ENCODE data around the gene CDK5R1.
A peak's percentile ranks its signal among the peaks of the same experiment; 100 is the strongest.

Gene CDK5R1

DNA sequence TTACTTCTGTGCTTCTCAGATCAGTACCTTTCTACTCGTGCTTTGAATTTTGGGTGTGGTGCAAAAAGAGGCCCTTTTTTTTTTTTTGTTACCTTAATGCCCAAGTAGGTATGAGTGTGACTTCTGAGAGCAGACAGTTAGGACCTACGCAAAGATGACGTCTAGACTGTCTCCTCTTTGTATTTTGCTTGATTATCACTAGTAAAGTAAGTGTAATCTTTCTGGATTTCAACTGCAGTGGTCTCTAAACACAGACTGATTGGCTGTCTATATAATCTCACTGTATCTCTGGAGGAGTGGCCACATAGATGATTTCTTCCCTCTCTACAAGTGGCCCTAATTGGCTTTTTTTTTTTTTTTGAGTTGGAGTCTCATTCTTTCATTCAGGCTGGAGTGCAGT lies 11.5 kb upstream of the CDK5R1 start:
- DNase-seq = no peak

DNA sequence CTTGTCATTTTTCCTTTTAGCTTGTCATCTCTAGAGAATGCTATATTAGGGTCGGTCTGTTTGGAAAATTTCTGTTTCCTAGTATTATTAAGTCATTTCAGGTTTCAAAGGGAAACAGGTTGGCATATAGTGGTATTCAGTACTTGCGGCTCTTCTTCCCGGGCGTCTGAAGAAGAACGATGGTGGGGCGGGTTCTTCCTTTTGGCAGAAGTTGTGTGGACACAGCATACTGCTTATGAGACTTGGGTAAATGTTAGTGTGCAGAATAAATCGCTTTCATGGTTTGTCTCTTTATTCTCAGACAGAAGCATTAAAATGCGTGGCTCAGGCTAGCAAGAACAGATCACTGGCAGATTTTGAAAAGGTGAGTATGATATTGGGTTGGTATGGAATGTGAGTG lies 9.6 kb upstream of the CDK5R1 start:
- no peak for DNase-seq

DNA sequence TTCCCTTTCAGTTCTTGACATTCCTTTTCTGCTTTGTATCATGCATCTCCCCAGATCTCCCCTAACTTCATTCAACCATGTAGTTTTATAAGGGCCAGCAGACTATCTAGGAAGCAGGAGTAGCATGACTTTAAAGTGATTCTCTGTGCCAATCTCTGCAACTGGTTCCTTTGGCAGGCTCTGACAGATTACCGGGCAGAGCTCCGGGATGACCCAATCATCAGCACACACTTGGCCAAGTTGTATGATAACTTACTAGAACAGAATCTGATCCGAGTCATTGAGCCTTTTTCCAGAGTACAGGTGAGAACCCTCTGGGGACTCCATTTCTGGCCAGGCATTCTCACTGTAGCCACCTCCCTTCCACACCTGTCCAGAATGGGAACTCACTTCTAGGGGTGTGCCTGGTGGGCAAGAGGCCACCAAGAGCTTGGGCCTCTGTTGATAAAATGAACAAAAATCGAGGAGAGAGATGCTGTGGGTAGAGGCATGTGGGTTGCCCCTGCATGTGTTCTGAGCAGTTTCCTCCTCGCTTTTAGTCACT lies 7.6 kb upstream of the CDK5R1 start:
- no peak for DNase-seq

DNA sequence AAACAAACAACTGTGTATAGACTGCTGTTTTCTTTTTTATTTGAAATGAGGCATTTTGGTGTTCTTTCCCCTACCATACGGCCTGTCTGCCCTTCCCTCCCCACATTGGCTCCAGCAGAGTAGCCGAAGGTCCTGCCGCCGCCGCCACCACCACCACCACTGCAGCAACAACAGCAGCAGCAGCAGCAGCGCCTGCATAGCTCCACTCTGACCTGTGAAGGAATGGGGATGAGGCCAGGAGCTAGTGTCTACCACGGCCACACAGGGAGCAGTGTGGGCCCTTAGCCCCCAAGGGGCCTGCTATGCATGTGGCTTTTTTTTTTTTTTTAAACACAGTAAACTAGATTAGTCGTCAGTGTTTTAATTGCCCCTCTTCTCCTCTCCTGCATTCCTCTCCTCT lies 5.6 kb upstream of the CDK5R1 start:
- DNase-seq = no peak

DNA sequence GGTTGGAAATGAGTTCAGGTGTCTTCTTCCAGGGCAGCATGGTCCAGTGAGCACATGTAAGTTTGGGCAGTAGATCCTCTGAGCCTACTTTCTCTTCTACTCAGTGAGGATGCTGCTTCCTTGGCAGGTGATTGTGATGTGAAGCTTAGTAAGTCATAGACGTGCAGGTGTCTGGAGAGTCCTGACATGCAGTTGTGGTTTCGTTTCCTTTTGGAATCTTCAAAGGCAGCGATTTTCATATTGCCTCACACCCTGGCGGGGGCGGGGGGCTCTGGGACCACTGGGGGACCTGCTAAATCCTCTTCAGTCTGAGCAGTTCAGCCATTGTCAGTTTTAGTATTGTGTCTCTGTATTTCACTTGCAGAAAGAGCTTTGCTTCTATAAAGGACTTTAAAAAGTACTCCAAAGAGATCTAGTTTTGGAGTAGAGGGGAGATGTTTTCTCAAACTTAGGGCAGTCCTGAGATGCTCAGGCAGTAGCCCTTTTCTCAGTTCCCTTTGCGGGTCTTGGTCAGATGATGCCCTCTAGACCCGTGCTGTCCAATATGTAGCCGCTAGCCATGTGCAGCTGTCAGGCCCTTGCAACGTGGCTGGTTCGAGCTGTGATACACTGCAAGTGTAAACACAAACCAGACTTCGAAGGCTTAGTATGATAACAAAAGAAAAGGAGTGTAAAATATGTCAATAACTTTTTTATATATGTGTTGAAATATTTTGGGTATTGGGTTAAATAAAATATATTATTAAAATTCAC lies 4.0 kb upstream of the CDK5R1 start:
- DNase-seq = no peak

DNA sequence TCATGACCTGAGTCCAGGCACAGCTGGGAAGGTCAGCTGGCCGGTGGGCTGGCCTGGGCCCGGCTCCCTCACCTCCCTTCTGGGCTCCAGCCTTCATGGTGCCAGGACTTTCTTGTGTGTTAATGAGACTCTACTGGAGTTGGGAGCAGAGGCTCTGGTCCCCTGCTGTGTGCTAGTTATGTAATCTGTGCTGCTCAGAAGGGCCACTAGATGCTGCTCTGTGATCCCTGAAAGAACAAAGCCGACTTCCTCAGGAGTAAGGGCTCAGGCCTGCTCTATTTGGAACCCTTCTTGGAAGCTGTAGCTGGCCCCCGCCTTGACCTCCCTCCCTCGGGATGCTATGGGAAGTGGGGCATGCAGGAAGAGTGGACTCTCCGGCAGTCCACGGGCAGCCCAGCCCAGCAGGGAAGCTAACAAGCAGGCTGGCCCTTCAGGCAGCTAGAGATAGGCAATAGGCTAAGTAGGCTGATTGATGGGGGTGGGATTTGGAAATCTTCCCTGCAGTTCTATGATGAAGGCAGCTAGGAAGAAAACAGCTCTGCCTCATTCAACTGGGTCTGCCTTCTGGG lies 3.3 kb upstream of the CDK5R1 start:
- peak; percentile 57 for DNase-seq

DNA sequence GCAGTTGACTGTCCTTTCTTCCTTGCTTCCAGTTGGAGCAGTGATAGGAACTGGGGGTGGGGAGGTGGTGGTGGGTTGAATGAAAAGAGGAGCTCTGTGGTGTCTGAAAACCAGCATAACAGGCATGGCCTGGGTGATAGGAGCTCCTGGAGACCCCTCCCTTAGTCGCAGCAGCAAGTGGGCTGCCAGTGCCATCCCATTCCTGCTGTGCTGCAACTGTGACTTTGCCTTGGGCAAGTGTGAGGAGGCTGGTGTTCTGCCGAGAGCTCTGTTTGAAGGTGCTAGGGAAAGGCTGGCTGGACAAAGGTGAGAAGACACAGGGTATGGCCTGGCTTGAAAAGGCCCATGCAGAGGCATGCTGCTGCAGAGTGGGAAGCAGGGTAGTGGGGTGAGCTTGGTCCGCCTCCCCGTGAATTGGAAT lies 2.7 kb upstream of the CDK5R1 start:
- no peak for DNase-seq

DNA sequence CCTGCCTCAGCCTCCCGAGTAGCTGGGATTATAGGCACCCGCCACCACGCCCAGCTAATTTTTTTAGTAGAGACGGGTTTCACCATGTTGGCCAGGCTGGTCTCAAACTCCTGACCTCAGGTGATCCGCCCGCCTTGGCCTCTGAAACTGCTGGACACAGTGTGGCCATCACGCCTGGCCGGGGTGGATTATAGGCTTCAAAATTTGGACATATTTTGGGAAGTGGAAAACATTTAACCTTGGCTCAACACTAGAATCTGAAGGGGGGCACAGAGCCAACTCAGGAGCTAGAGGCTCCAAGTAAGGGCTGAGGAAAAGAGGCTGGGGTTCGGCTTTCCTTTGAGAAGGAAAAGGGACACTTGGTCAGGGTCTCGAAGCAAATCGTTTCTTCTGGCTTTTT lies 2.2 kb upstream of the CDK5R1 start:
- DNase-seq = no peak

DNA sequence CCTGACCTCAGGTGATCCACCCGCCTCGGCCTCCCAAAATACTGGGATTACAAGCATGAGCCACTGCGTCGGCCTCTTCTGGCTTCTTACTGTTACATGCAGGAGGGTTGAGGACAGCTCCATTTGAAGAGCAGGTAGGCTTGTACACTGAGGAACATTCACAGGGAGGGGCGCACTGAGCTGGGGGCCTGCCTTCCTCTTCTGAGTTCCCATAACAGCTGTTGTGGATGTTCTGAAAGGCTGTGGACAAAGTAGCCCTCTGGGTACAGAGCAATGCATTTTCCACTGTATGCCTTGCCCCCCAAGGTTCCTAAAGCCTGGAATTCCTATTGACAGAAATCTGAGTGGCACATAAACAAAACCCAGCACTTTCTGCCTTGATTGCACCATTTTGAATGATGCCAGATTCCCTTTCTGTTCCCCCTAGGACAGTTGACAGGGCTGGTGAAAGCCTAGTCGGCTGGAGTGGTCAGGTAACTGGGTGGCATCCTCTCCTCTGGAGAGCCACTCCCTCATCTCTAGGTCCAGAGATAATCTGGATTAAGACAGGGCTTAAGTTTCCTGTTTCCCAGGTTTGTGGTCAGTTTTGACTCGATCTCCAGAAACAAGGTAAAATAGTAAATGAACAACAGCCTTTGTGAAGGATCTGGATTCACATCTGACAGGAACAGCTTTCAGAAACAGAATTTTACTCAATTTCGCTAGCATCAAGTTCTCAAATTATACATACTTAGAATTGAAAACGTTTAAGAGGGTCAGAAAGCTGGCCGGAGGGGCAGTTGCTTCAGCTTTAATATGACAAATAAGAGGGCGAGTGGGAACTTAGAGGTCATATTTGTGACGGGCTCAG lies 1.3 kb upstream of the CDK5R1 start:
- DNase-seq = peak; percentile 14

DNA sequence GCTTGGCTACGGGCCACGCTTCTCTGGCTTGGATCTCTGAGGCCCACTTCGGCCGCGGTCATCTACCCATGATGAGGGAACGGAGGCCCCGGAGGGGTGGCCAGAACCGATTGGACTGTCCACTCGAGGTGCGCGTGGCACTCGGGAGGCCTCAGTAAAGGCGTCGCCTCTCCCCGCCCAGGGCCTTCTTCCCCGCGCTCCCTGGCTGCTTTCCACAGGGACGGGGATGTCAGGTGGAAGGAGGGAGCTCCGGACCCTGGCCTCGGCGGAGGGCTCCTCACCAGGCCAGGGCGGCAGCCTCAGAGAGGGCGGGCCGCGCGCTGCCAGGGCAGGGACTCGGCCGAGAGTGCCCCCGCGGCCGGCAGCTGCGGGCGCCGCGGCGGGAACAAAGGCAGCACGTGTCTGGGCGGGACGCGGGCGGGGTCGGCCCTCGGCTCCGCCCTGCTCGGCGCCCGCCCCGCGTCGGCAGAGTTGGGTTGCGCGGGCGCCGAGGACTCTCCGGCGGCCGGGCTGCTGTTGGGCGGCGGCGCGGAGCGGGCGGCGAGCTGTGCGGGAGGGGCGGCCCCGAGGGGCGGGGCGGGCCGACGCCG lies 587 bp upstream of the CDK5R1 start:
- DNase-seq = peak; percentile 74

DNA sequence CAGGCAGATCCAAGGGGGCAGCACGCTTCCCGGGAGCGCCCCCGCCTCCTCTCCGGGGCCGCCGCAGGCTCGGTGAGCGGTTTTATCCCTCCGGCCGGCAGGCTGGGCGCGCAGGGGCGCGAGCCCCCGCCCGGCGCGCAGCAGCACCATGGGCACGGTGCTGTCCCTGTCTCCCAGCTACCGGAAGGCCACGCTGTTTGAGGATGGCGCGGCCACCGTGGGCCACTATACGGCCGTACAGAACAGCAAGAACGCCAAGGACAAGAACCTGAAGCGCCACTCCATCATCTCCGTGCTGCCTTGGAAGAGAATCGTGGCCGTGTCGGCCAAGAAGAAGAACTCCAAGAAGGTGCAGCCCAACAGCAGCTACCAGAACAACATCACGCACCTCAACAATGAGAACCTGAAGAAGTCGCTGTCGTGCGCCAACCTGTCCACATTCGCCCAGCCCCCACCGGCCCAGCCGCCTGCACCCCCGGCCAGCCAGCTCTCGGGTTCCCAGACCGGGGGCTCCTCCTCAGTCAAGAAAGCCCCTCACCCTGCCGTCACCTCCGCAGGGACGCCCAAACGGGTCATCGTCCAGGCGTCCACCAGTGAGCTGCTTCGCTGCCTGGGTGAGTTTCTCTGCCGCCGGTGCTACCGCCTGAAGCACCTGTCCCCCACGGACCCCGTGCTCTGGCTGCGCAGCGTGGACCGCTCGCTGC lies 832 bp downstream of the CDK5R1 start:
- no peak for DNase-seq

DNA sequence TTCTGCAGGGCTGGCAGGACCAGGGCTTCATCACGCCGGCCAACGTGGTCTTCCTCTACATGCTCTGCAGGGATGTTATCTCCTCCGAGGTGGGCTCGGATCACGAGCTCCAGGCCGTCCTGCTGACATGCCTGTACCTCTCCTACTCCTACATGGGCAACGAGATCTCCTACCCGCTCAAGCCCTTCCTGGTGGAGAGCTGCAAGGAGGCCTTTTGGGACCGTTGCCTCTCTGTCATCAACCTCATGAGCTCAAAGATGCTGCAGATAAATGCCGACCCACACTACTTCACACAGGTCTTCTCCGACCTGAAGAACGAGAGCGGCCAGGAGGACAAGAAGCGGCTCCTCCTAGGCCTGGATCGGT lies 1.4 kb downstream of the CDK5R1 start:
- no peak for DNase-seq

DNA sequence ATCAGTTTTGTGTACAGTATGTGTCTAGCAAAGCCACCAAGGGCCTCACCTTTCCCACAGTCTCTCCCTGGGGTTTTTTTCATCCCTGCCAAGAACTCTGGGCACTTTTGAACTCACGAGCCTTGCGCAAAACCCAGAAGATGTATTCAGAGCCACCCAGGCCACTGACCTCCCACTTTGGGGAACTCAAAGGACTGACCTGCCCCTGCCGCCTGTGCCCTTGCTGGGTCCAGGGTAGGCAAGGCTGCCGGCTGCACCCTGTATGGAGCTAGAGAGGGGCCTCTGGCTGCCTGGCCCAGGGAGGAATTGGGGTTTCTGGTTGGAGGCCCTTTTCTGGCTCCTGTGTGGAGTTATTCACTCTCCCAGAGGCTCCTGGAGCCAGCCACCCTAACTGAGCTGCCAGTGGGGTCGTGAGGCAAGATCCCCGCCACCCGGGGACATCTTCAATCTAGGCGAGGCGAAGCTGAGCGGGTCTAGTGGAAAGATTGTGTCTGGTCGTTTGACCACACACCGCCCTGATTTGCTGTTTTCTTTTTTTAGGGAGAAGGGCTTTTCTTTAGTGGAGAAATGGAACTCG lies 1.9 kb downstream of the CDK5R1 start:
- no peak for DNase-seq

DNA sequence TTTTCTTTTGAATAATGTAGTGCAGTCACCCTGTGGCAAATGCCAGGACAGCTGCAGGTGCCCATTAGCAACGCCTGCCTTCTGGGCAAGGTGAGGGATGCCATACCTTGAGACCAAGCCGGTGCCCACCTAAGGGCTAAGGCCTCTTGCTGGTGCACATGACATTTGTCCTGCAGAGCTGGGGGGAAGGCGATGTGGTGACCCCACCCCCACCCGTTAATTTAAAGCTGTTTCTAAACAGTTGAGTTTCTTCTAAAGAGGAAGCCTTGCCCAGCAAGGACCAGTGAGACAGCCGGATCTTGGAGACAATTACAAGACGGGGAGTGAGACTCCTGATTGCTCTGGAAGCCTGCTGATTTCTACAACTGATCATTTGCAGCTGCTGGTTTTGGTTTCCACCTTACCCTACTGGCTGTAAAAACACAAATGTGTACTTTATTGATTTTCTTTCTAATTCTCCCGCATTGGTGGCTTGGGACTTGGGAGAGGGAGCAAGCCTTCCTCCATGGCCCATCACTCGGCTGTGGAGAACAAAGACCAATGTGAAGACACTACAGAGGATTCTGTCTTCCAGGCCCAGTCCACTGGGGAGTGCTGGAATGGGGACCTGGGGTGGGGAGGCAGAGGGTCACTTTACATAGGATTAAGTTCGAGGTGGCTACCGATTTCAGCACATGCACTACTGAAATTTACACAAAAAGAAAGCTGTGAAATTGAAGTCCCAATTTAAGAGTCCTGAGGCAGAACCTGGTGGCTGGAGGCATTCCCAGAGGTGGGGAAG lies 2.7 kb downstream of the CDK5R1 start:
- no peak for DNase-seq

DNA sequence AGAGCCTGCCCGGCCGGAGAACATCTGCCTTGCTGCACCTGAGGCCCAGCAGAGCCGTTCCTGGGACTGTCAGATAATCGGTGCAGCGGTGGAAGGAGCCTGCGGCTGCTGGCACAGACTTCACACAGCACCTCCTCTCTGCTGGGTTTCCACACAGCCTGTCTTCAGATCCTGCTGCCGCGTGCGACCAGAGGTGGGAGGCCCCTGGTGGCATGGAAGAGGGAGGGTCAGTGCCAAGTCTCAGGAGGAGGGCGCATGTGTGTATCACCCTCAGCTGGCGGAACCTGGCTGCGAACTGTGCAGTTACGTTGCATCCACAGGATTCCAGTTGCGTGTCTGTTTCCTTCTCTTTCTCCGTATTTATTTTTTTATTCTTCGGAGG lies 3.3 kb downstream of the CDK5R1 start:
- DNase-seq = no peak

DNA sequence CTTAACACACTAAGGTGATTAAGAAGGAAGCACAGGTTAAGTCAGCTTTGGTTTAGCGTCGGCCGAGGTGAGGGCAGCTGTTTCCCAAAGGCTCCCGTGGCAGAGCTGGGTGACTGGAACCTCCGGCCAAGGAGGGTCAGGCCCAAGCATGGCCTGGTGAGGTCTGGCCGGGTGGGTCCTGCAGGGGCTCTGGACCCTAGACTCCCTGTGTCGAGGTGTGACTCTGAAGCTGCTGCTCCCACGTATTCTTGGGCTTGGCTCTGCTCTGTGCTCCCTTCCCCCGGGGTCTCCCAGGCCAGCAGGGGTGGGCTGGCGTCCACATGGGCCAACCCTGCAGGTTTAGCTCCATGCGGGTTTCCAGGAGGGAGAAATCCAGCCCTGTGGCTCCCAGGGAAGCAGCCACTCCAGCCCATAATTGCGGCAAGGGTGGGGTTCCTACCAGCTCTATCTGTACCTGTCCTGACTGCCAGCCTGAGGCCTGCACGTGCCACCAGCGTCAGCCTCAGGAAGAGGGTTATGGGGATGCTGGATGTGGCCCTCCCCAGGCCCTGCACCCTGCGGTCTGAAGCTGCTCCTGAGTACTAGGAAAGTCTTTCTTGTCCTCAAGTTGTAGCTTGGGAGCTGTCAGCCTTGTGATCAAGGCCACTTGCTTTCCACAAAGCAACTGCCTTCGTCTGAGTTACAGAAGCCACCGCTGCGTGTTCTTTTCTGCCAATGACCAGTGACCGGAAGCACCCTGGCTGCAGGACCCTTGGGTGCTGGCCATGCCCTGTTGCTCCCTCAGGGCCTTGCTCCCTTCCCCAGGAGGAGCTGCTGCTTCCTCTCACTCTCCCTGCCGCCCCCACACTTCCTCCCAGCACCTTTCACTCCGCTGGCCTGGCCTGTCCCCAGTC lies 4.8 kb downstream of the CDK5R1 start:
- no peak for DNase-seq

DNA sequence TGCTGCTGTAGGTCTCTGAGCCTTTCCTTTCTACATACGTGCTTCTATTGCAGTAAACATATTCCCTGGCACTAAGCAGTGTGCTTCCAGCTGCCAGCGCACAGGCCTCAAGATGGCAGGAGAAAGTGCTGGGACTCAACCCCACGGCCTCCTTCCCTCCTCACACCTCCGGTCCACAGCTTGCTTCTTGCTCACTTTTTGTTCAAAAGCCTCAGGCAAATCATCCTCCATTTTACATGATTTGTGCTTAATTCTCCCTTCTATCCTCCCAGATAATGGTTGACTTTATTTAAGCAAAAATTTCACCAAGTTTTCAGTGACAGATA lies 5.4 kb downstream of the CDK5R1 start:
- DNase-seq = no peak

DNA sequence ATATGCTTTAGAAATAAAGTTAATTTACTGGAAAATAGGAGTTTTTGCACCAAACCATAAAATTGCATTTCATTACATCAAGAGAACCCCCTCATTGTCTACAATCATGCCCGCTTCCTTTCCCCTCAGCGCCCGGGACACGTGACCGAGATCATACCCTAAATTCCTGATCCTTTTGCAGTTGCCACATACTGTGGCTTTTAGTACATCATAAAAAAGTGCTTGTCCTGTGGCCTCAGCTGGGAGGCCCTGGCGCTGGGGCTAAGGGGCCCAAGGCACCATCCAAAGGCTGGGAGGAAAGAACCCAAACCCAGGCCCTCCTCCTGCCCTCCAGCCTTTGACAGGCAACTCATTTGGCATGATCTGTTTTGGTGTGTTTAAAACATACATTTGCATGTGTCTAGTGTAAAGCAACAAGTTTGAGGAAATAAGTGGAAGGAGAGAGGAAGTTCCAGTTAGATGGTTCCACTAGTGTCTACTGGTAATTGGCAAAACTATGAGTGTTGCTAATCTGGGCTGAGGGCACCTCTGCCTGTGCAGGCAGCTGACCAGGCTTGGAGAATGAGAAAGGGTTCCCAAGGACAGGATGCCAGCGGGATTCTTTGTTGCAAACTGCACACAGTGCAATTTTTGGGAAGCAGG lies 6.0 kb downstream of the CDK5R1 start:
- no peak for DNase-seq

DNA sequence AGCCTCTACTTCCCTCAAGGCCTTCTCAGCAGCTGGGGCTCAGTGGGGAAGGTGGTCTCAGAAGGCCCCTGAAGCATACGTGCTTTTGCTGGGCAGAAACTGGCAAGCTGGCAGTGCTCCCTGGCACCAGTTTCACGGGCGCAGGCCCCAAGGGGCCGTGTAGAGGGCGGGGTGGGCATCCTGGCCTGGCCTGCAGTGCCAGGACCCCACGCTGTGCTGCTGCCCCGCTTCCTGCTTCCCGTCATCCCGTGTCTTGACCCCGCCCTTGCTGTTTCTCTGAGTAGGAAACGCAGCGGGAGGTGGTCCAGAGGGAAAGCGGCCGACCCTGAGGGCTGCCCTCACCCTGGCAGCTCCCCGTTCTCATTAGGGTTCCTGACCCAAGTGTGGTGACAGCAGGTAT lies 6.8 kb downstream of the CDK5R1 start:
- DNase-seq = no peak

DNA sequence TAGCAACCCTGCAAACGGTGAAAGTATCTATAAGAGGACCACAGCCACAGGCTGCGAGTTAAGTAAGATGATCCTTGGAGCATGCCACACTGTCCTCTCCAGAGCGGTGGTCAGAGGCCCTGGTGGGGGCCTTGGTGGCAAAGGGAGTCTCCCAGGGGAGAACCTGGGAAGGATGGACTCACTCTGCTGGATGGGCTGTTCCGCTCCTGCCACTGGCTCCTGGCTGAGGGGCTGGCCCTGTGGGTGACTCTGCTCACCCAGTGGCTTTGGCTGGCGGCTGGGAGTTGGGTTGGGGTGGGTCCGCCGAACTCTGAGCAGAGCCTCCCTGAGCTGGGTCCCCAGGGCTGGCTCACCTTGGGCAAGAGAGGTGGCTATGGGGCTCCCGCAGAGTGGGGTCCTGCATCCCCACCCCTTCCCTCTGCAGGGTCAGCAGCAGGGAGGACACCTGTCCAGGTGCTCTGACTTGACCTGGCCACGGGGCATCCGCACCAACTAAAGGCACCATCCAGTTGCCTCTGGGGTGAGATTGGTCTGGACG lies 7.3 kb downstream of the CDK5R1 start:
- no peak for DNase-seq
